ENCODE results near the gene CCNB2. TPM values are rescaled to one million over a fixed set of nuclear protein-coding genes. Genes with fewer than 3 reads are reported as not detected.

CCNB2 gene
- total and polyA plus RNA-seq, 2 donors (not counting 1 experiment from before 2014, with no cell fraction given), result 0.67 to 1.0 TPM

Small RNA genes within 50 kb of the gene (small RNA-seq; reads per million reads assigned to genes)
- gene MIR2116 (ENCODE audit: insufficient read length, low read depth, low replicate concordance), result 0.57 reads per million

Other genes starting within 250 kb of the CCNB2 start
- 183 and 188 TPM in 2 replicates for gene SLTM, start 171.5 kb upstream of the CCNB2 start, total RNA-seq
- gene SLTM, start 171.5 kb upstream of the CCNB2 start, polyA plus RNA-seq, result 83.2 and 141 TPM in 2 replicates
- 72.3 and 82.1 TPM in 2 replicates for gene RNF111, start 117.5 kb upstream of the CCNB2 start, total RNA-seq
- gene RNF111, start 117.5 kb upstream of the CCNB2 start, polyA plus RNA-seq, result 24.9 and 30.5 TPM in 2 replicates
- gene LDHAL6B, start 101.7 kb downstream of the CCNB2 start, total RNA-seq, result not detected in 2 replicates
- gene LDHAL6B, start 101.7 kb downstream of the CCNB2 start, polyA plus RNA-seq, result not detected in 2 replicates

Measured in B cell (primary cell).